ENCODE data around the gene TVP23B.
"Not testable (repeated sequence)": the region's sequence is repeated elsewhere in the genome, so short reads cannot be mapped to it uniquely, and the experiment has no call there.

Gene TVP23B

DNA sequence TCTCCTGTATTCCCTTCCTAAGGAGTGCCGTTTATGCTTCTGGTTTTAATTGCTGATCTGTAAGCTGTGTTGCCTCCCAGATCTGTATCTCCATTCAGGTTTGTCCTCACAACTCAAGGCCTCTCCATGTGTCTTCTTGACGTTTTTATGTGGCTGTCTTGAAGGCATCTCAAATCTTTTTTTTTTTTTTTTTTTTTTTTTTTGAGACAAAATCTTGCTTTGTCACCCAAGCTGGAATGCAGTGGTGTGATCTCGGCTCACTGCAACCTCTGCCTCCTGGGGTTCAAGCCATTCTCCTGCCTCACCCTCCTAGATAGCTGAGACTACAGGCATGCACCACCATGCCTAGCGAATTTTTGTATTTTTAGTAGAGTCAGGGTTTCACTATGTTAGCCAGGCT lies 13.9 kb downstream of the TVP23B start:
- DNase-seq, result not testable (repeated sequence)

DNA sequence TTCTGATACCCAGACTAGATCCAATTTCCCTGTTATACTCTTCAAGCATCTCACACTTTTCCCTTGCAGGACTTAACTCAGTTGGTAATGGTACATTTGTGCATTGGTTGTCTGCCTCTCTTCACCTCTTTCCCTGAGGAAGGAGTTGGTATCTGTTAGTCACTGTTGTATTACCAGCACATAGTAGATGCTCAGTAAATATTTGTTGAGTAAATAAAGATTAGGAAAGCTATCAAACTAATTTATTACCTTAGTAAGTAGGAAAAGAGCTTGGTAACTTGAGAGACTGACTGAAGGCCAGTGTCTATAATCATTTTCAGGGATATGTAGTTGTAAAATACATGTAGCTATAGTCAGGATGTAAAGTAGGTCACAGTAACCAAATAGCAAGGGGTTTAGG lies 15.9 kb downstream of the TVP23B start:
- not testable (repeated sequence) for DNase-seq

DNA sequence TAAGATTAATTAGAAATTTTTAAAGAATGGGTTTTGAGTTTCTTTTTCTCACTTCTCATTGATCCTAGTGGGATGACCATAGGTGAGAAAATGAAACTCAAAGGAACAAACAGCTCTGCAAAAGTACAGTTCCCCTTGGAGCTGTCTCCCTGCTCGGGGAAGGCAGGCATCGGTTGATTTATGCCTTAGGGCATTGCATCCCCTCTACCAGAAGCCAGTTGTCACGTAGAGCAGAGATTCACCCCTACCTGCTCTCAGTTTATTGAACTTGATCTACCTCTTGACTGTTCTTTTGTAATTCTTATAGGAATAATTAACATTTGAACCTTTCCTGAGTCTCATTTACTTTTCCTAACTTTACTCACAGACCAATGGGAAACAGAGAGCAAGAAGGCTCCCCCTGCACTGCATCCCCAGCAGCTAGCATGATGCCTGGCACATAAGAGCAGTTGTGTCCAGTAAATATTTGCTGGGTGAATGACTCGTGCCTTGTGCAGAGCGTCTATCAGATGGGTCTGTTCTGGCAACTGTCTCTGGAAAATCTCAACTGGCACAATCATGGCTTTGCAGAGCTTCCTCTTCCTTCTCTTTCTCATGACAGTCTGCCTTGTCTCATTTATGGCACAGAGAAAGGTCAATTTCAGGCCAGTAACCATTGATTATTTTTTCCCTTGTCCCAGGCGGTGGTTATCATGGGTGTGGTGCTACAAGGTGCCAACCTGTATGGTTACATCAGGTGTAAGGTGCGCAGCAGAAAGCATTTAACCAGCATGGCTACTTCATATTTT lies 22.7 kb downstream of the TVP23B start:
- DNase-seq, result not testable (repeated sequence)

DNA sequence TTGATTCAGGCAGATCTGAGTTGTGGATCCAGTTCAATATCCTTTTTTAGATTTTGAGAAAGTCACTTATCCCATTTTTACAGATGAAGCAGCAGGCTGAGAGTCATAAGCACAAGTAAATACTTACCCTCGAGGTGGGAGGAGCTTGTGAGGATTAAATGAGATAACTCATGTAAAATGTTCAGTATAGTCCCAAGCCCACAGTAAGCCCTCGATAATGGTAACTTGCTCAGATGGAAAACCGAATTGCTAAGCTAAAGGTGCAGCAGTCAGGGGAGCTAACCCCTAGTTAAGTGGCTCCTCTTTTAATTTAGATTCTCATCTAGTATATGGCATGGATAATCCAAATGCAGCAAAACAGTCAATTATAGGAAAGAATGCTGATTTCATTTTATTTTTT lies 34.9 kb downstream of the TVP23B start:
- not testable (repeated sequence) for DNase-seq

DNA sequence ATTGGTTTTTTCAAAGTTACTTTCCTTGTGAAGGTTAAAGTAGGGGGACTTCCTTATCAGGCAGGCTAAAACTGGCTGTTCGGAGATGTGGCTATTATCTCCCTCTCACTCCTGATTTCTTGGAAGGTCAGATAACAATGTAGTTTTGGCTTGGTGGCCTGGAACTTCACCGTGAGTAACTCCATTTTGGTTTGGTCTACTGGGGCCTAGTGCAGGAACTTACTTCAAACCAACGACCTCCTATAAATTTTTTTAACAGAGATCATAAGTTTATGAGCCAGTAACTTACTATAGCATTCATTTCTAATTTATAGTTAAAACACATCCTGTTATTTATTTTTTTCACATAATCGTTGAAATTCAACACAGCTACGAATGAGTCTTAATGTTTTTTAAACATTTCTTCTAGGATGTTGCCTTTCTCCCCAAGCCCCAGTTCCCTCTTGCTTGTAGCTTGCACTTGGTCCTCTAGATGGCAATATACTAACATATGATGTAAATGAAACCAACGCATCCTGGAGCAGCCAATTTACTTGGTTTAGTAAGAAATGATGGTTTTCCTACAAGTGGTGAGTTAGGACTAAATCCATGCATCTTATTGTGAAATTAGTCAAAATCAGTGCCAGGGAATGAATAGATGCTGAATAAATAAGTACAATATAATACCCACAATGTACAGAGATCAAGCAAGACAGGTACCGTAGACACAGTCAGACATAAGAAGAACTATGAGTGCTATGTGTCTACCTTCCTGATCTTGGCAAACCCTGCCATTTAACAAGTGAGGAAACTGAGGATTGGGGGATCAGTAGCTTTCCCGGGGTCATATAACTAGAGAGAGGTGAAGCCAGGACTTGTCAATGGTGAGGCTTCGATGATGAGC lies 35.7 kb downstream of the TVP23B start:
- peak; percentile 77 for DNase-seq

DNA sequence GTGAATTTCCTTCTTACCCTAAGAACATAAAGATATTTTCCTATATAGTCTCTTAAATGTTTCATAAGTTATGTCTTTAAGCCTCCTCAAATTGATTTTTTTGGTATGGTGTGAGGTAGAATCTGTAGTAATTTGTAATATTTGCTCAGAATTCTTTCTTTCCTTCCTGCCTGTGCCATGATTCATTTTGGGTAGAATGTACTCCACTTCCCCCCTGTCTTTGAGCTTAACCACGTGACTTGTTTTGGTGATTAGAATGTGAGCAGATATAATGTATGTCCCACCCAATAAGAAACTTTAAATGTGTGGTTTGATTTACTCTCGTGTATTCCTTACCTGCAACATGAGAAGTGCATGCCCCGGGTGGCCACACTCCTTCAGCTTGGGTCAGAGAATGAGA lies 40.4 kb downstream of the TVP23B start:
- not testable (repeated sequence) for DNase-seq

DNA sequence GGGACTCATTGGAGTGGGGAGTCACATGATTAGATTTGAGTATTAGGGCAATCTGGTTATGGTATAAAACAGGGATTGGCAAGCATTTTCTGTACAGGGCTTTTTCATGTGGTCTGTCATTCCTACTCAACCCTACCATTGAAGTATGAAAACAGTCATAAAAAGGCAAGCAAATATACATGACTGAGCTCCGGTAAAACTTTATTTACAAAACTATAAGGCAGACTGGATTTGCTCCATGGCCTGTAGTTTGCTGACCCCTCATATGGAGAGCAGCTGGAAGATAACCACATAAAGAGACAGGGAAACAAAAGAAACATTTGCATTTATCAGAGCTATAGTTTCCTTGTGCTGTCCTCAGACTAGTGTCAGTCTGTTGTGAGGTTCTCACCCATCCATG lies 46.6 kb downstream of the TVP23B start:
- DNase-seq, result not testable (repeated sequence)

DNA sequence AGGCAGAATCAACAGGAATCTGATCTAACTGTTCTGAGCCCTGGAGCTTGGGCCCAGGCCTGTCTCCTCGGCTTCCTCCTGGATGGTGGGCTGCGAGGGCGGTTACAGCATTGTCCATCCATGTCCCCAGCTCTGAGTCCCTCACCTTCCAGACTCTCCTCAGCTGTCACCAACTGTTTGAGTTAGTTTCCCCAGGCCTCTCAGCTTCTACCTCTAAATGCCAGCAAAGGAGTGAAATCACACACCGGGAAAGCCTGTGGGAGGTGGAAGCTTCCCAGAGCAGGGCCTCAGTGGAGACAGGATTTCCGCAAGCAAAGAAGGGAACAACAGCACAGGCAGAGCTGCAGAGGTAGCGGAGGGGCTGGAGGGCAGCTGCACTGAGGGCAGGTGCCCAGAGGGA lies 67.5 kb downstream of the TVP23B start:
- no peak for DNase-seq

DNA sequence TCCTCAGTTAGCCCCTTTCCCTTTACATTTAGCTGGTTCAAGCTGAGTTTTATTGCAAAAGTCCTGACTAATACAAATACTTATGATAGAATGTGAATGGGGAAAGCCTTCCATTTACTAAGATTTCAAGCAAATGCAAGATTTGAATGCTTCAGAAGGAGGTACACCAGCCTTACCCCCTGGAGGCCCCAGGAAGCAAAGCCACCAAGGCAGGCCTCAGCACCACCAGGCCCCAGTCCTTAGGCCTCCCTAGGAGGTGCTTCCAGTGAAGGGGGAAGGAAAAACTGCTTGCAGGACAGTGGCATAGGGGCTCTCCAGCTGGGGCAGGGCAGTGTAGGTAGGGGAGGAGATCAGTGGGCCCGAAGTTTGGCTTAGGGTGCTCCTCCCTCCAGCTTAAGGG lies 69.7 kb downstream of the TVP23B start:
- no peak for DNase-seq

DNA sequence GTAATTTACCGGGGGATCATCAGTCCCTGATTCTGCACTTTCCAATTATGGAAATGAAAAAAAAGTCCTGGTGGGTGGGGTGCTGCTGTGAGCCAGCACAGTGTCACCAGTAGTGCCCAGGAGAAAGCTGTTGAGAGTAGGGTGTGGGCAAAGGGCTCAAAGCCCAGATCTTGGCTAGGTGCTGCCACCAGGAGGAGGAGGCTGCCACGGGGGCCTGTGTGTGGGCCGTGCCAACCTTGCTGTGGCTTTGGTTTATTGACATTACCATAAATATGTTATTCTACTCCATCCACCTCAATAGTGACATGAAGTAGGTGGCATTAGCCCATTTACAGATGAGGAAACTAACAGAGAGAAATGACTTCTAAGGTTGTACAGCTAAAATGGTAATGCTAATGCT lies 70.2 kb downstream of the TVP23B start:
- DNase-seq, result no peak

DNA sequence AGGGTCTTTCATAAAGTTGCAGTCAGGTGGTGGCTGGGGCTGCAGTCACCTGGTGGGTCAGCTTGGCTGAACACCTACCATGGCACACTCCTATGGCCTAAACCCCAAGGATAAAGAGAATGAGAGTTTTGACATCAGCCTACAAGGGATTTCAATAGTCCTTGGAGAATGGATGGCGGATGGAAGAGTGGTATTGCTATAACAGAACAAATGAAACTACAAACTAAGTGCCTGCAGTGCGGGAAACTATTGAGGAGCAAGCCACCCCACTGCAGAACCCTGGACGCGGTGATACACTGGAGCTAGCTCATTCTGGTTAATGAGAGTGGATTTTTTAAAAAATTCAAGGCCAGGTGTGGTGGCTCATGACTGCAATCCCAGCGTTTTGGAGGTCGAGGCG lies 74.0 kb downstream of the TVP23B start:
- DNase-seq, result no peak

DNA sequence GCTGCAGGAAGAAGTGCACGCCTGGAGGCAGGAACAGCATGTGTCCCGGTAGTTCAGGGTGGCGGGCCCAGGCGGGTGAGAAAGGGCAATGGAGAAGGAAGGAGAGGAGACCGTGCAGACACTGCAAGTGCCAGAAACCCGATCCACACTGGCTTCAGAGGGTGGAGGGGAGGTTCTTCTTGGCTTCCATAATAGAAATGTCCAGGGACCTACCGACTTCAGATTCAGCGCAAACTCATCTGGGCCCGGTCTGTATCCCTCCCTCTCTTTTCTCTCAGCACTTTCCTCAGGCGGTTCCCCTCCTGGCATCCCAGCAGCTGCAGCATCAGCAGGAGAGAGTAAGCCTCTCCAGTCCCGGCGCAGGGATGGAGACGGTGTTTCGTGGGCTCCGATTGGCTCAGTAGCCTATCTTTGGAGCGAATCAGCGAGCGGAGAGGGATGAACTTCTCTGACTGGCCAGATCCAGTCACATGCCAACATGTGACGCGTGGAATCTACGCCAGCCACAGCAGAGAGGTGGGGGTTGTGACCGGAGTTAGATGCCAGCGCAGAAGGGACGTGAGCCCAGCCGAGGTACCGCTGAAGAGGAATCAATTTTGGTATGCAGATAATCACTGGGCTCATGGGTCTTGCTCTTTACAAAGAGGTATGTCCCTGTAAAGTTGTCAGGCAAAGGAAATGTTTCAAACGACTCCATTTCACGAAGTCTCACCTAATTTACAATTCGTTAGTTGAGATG lies 75.0 kb downstream of the TVP23B start:
- DNase-seq, result peak; percentile 91

Data from MV-4-11 (cell line).